ENCODE data around the gene OTUD3. TPM values are rescaled to one million over a fixed set of nuclear protein-coding genes. Genes with fewer than 3 reads are reported as not detected.
"Not testable (repeated sequence)": the region's sequence is repeated elsewhere in the genome, so short reads cannot be mapped to it uniquely, and the experiment has no call there.

OTUD3 gene
- total and polyA plus RNA-seq, 4 donors: 1.3 to 19.5 (median 8.2) TPM

- ATAC-seq (ENCODE audit: low FRiP score) (no peak), DNase-seq (no peak)
- Histone ChIP-seq H3K36me3 (ENCODE audit: control insufficient read depth in 1 of 2, insufficient read depth in 2 of 2, low read length in 1 of 2) (no peaks in the 10 kb centered on the region), H3K27ac (ENCODE audit: low read depth in 1 of 2, low read length in 2 of 2) (no peak overlapping the region), H3K27me3 (ENCODE audit: control insufficient read depth in 1 of 2, insufficient read depth in 2 of 2, low read length in 1 of 2) (no peaks in the 10 kb centered on the region), H3K4me1 (ENCODE audit: control insufficient read depth in 1 of 2, insufficient read depth in 2 of 2, low read length in 2 of 2) (no peaks in the 10 kb centered on the region), H3K4me3 (ENCODE audit: low read length in 2 of 2) (no peak overlapping the region), H3K9me3 (ENCODE audit: control insufficient read depth, low read length) (peaks cover 2% of the 10 kb centered on the region)
- intact Hi-C loops (cut with DNase I): no loop called here
- 74% methylated on average over 8 of the region's 8 CpGs for WGBS, 2 donors
Observed at GRCh38 chr1:19926296-19927129, 44.3 kb downstream of the OTUD3 start.

GRCh38 chr1:19927130-19927421, 44.9 kb downstream of the OTUD3 start:
- H3K4me1 ChIP-seq (ENCODE audit: control insufficient read depth in 1 of 2, insufficient read depth in 2 of 2, low read length in 2 of 2); H3K27me3 ChIP-seq (ENCODE audit: control insufficient read depth in 1 of 2, insufficient read depth in 2 of 2, low read length in 1 of 2); ATAC-seq (ENCODE audit: low FRiP score); H3K9me3 ChIP-seq (ENCODE audit: control insufficient read depth, low read length); DNase-seq; intact Hi-C loops (cut with DNase I); H3K27ac ChIP-seq (ENCODE audit: low read depth in 1 of 2, low read length in 2 of 2); H3K4me3 ChIP-seq (ENCODE audit: low read length in 2 of 2); H3K36me3 ChIP-seq (ENCODE audit: control insufficient read depth in 1 of 2, insufficient read depth in 2 of 2, low read length in 1 of 2): not testable (repeated sequence)
- WGBS, 2 donors: 58 to 64% methylated on average over 3 of the region's 3 CpGs

- WGBS, 2 donors: 0% methylated on average over 1 of the region's 1 CpG
- H3K9me3 ChIP-seq (ENCODE audit: control insufficient read depth, low read length): peaks cover 5% of the 10 kb centered on the region
- DNase-seq (no peak), ATAC-seq (ENCODE audit: low FRiP score) (no peak)
- H3K36me3 ChIP-seq (ENCODE audit: control insufficient read depth in 1 of 2, insufficient read depth in 2 of 2, low read length in 1 of 2): no peaks in the 10 kb centered on the region
- no peaks in the 10 kb centered on the region for H3K4me1 ChIP-seq (ENCODE audit: control insufficient read depth in 1 of 2, insufficient read depth in 2 of 2, low read length in 2 of 2)
- intact Hi-C loops (cut with DNase I): no loop called here
- no peak overlapping the region for H3K4me3 ChIP-seq (ENCODE audit: low read length in 2 of 2)
- no peaks in the 10 kb centered on the region for H3K27me3 ChIP-seq (ENCODE audit: control insufficient read depth in 1 of 2, insufficient read depth in 2 of 2, low read length in 1 of 2)
- H3K27ac ChIP-seq (ENCODE audit: low read depth in 1 of 2, low read length in 2 of 2): no peak overlapping the region
Observed at GRCh38 chr1:19932866-19933265, 50.7 kb downstream of the OTUD3 start.

GRCh38 chr1:19934336-19934735, 52.1 kb downstream of the OTUD3 start:
- intact Hi-C loops (cut with DNase I): no loop called here
- WGBS, 2 donors: 83 to 84% methylated on average over 7 of the region's 7 CpGs
- no peaks in the 10 kb centered on the region for H3K4me1 ChIP-seq (ENCODE audit: control insufficient read depth in 1 of 2, insufficient read depth in 2 of 2, low read length in 2 of 2)
- no peak overlapping the region for H3K4me3 ChIP-seq (ENCODE audit: low read length in 2 of 2)
- H3K27ac ChIP-seq (ENCODE audit: low read depth in 1 of 2, low read length in 2 of 2): no peak overlapping the region
- ATAC-seq (ENCODE audit: low FRiP score) (no peak), DNase-seq (no peak)
- H3K36me3 ChIP-seq (ENCODE audit: control insufficient read depth in 1 of 2, insufficient read depth in 2 of 2, low read length in 1 of 2): no peaks in the 10 kb centered on the region
- no peaks in the 10 kb centered on the region for H3K27me3 ChIP-seq (ENCODE audit: control insufficient read depth in 1 of 2, insufficient read depth in 2 of 2, low read length in 1 of 2)
- H3K9me3 ChIP-seq (ENCODE audit: control insufficient read depth, low read length): peaks cover 5% of the 10 kb centered on the region

GRCh38 chr1:19936061-19936750, 54.0 kb downstream of the OTUD3 start:
- Histone ChIP-seq H3K36me3 (ENCODE audit: control insufficient read depth in 1 of 2, insufficient read depth in 2 of 2, low read length in 1 of 2) (no peaks in the 10 kb centered on the region), H3K9me3 (ENCODE audit: control insufficient read depth, low read length) (peaks cover 8% of the 10 kb centered on the region), H3K4me3 (ENCODE audit: low read length in 2 of 2) (no peak overlapping the region), H3K4me1 (ENCODE audit: control insufficient read depth in 1 of 2, insufficient read depth in 2 of 2, low read length in 2 of 2) (no peaks in the 10 kb centered on the region), H3K27me3 (ENCODE audit: control insufficient read depth in 1 of 2, insufficient read depth in 2 of 2, low read length in 1 of 2) (no peaks in the 10 kb centered on the region), H3K27ac (ENCODE audit: low read depth in 1 of 2, low read length in 2 of 2) (no peak overlapping the region)
- intact Hi-C loops (cut with DNase I): no loop called here
- ATAC-seq (ENCODE audit: low FRiP score) (no peak), DNase-seq (no peak)
- WGBS, 2 donors: 65 to 78% methylated on average over 3 of the region's 3 CpGs

GRCh38 chr1:19938472-19938871, 56.3 kb downstream of the OTUD3 start:
- 83 to 86% methylated on average over 1 of the region's 1 CpG for WGBS, 2 donors
- no peak overlapping the region for H3K4me3 ChIP-seq (ENCODE audit: low read length in 2 of 2)
- ATAC-seq (ENCODE audit: low FRiP score) (no peak), DNase-seq (no peak)
- H3K27me3 ChIP-seq (ENCODE audit: control insufficient read depth in 1 of 2, insufficient read depth in 2 of 2, low read length in 1 of 2): no peaks in the 10 kb centered on the region
- no peak overlapping the region for H3K27ac ChIP-seq (ENCODE audit: low read depth in 1 of 2, low read length in 2 of 2)
- intact Hi-C loops (cut with DNase I): no loop called here
- H3K4me1 ChIP-seq (ENCODE audit: control insufficient read depth in 1 of 2, insufficient read depth in 2 of 2, low read length in 2 of 2): no peaks in the 10 kb centered on the region
- no peaks in the 10 kb centered on the region for H3K36me3 ChIP-seq (ENCODE audit: control insufficient read depth in 1 of 2, insufficient read depth in 2 of 2, low read length in 1 of 2)
- H3K9me3 ChIP-seq (ENCODE audit: control insufficient read depth, low read length): peaks cover 3% of the 10 kb centered on the region

- Histone ChIP-seq H3K27ac (ENCODE audit: low read depth in 1 of 2, low read length in 2 of 2) (no peak overlapping the region), H3K4me1 (ENCODE audit: control insufficient read depth in 1 of 2, insufficient read depth in 2 of 2, low read length in 2 of 2) (no peaks in the 10 kb centered on the region), H3K4me3 (ENCODE audit: low read length in 2 of 2) (no peak overlapping the region), H3K27me3 (ENCODE audit: control insufficient read depth in 1 of 2, insufficient read depth in 2 of 2, low read length in 1 of 2) (no peaks in the 10 kb centered on the region), H3K36me3 (ENCODE audit: control insufficient read depth in 1 of 2, insufficient read depth in 2 of 2, low read length in 1 of 2) (no peaks in the 10 kb centered on the region), H3K9me3 (ENCODE audit: control insufficient read depth, low read length) (peaks cover 3% of the 10 kb centered on the region)
- intact Hi-C loops (cut with DNase I): no loop called here
- ATAC-seq (ENCODE audit: low FRiP score) (no peak), DNase-seq (no peak)
- WGBS, 2 donors: 64 to 68% methylated on average over 7 of the region's 7 CpGs
Observed at GRCh38 chr1:19940486-19941205, 58.5 kb downstream of the OTUD3 start.

- intact Hi-C loops (cut with DNase I): no loop called here
- no peaks in the 10 kb centered on the region for H3K36me3 ChIP-seq (ENCODE audit: control insufficient read depth in 1 of 2, insufficient read depth in 2 of 2, low read length in 1 of 2)
- no peak overlapping the region for H3K27ac ChIP-seq (ENCODE audit: low read depth in 1 of 2, low read length in 2 of 2)
- no peaks in the 10 kb centered on the region for H3K27me3 ChIP-seq (ENCODE audit: control insufficient read depth in 1 of 2, insufficient read depth in 2 of 2, low read length in 1 of 2)
- H3K4me3 ChIP-seq (ENCODE audit: low read length in 2 of 2): no peak overlapping the region
- 91 to 95% methylated on average over 3 of the region's 3 CpGs for WGBS, 2 donors
- no peak for ATAC-seq (ENCODE audit: low FRiP score)
- no peak for DNase-seq
- peaks cover 3% of the 10 kb centered on the region for H3K9me3 ChIP-seq (ENCODE audit: control insufficient read depth, low read length)
- H3K4me1 ChIP-seq (ENCODE audit: control insufficient read depth in 1 of 2, insufficient read depth in 2 of 2, low read length in 2 of 2): no peaks in the 10 kb centered on the region
Observed at GRCh38 chr1:19941206-19941568, 59.0 kb downstream of the OTUD3 start.

Measured in aorta (tissue), 5 donors.